Heart left ventricle (tissue), 16 donors: Measurements from ENCODE around the gene FKBP8. TPM values are rescaled to one million over a fixed set of nuclear protein-coding genes. Genes with fewer than 3 reads are reported as not detected.
"Not testable (repeated sequence)": the region's sequence is repeated elsewhere in the genome, so short reads cannot be mapped to it uniquely, and the experiment has no call there.

Experiments
- ATAC-seq, 4 donors: fragments of 200-7000 bp; cut with Tn5 transposase; one replicate each; pipeline ENCODE4 v1.9.1; 2020 to 2022; ENCODE audit warnings: moderate library complexity in 4 of 4, mild to moderate bottlenecking in 3 of 4, moderate number of reproducible peaks in 1 of 4
- DNase-seq, 5 donors: peaks; one replicate each; pipeline ENCODE4 v3.0.0-alpha.2; 2020
- H3K27ac ChIP-seq, 12 donors: fragments of 200-600 bp; sonication (generic) in 4 of 12; one replicate each; pipeline versions ENCODE4 v1.5.0 to v1.8.0; 2016 to 2022; ENCODE audit warnings: mild to moderate bottlenecking in 2 of 12
- H3K27me3 ChIP-seq, 9 donors: fragments of 200-600 bp; sonication (generic) in 2 of 9; one replicate each; pipeline versions ENCODE4 v1.5.1 to v1.8.0; 2016 to 2022; ENCODE audit warnings: mild to moderate bottlenecking in 3 of 9
- H3K36me3 ChIP-seq, 9 donors: fragments of 200-600 bp; sonication (generic) in 2 of 9; one replicate each; pipeline versions ENCODE4 v1.5.0 to v1.8.0; 2018 to 2022; ENCODE audit warnings: mild to moderate bottlenecking in 2 of 9
- H3K4me1 ChIP-seq, 12 donors: fragments of 200-600 bp; sonication (generic) in 4 of 12; one replicate each; pipeline versions ENCODE4 v1.5.0 to v1.8.0; 2016 to 2022; ENCODE audit warnings: mild to moderate bottlenecking in 3 of 12
- H3K4me3 ChIP-seq, 12 donors: fragments of 200-600 bp; sonication (generic) in 4 of 12; one replicate each; pipeline versions ENCODE4 v1.5.0 to v1.8.0; 2017 to 2022; ENCODE audit warnings: mild to moderate bottlenecking in 9 of 12, moderate library complexity in 4 of 12
- H3K9me3 ChIP-seq, 12 donors: fragments of 200-600 bp; sonication (generic) in 4 of 12; one replicate each; pipeline versions ENCODE4 v1.5.0 to v1.8.0; 2016 to 2022; ENCODE audit warnings: mild to moderate bottlenecking in 1 of 12
- CTCF ChIP-seq, 12 donors: fragments of 200-600 bp; sonication (generic) in 4 of 12; IDR thresholded peaks; one replicate each; pipeline versions ENCODE4 v1.5.0 to v1.8.0; 2018 to 2022; ENCODE audit warnings: antibody characterized with exemption in 12 of 12, mild to moderate bottlenecking in 5 of 12
- POLR2A ChIP-seq, 2 donors: fragments of 450-650 bp; IDR thresholded peaks; one replicate each; pipeline ENCODE4 v1.6.1; 2017; ENCODE audit warnings: antibody characterized with exemption in 2 of 2, mild to moderate bottlenecking in 2 of 2, moderate library complexity in 2 of 2
- WGBS, 4 donors: extraction: QIAGEN DNeasy Blood & Tissue Kit in 2 of 4; methylation state at CpG; one replicate each; pipeline versions ENCODE4 v1.1.5 to v1.1.7; 2013 to 2018; 5-methylcytosine and 5-hydroxymethylcytosine counted together
- intact Hi-C, 10 donors: fragments of 100-400 bp; cut with DNase I; formaldehyde crosslinking; loops; one replicate each; pipeline versions ENCODE4 v1.11.1 to v1.14.2; 2022
- polyA plus RNA-seq, 2 donors: library from polyadenylated mRNA; stranded (reverse); fragments of 200-250 nt; gene quantifications; one replicate each; pipeline ENCODE4 v1.2.3, GENCODE V29; 2013
- total RNA-seq, 9 donors: library from RNA; depleted of rRNA in 2 of 9; stranded (reverse); fragments of >200 nt in 2 of 9; fragmentation: NEBNext Ultra II Directional in 3 of 9; extraction: Animal tissue kit (Norgen Biotek cat#: 25700) in 3 of 9; gene quantifications; one replicate each; pipeline versions ENCODE4 v1.1.0 to v1.2.4, GENCODE V29; 2016 to 2023
- donor health status: ischemic (EF 13 %, LVEDD 7.1; RV severe dilation, severe dysfunction).
- donor health status: healthy with polysubstance abuse.
- donor health status: DM: no; HTN: yes; CAD: no.
- donor health status: DM: no; HTN: no; CAD: no.
- donor health status: ischemic (EF 25% LVEDD 6.9; RV normal size, moderate dysfunction).
- donor health status: ischemic (EF 25% LVEDD 5.7; RV mildly dilated, moderate dysfunction).
- donor health status: healthy.
- donor health status: DM: yes; HTN: yes; CAD: no.
- donor health status: ischemic (EF 35%, LVEDD 5.7; RV mildly dilated, moderate dysfunction).
- donor health status: nonischemic (EF 11% LVEDD 7.7; RV severe dilation, severe dysfunction).
- donor health status: DM: yes; HTN: yes; CAD: no.
- donor health status: PGD.
- donor health status: ischemic (EF 29% LVEDD 5.4; RV normal size, mild dysfunction).
- donor health status: nonischemic (EF 23%, LVEDD 6.1; RV moderate dilation, normal function).

FKBP8 gene
- total and polyA plus RNA-seq, 11 donors = 136 to 353 (median 157) TPM

DNA sequence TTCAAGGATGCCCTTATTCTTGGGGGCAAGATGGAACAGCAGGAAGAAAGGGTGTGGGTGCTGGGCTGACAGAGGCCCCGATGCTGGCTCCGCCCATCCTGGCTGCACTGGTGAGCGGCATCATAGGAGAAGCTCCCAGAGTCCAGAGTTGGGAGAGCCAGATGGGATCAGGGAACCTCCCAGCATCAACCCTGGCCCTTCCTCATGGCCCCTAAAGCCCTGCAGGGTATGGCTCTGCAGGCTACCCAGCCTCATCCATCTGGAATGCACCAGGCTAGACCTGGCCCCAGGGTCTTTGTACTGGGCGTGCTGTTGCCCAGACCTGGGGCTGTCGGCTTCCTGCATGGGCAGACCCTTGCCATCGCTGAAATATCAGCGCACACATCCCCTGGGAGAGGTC lies 13.6 kb downstream of the FKBP8 start:
- Histone ChIP-seq H3K27ac (no peak overlapping the region), H3K4me3 (no peak overlapping the region), H3K27me3 (no peaks in the 10 kb centered on the region), H3K36me3 (peaks cover 0 to 38% (median 33%) of the 10 kb centered on the region in 9 donors), H3K4me1 (peaks cover 0 to 4% (median 0%) of the 10 kb centered on the region in 12 donors), H3K9me3 (no peaks in the 10 kb centered on the region)
- TF ChIP-seq CTCF (IDR thresholded peaks at IDR 0.05) (no peak), POLR2A (IDR thresholded peaks at IDR 0.05) (no peak)
- intact Hi-C loops = no loop called here
- WGBS, 4 donors = 66 to 74% (median 70%) methylated on average over 4 to 7 of the region's 7 CpGs
- DNase-seq = no peak
- ATAC-seq = no peak

- TF ChIP-seq CTCF (IDR thresholded peaks at IDR 0.05) = no peak
- H3K4me3 ChIP-seq = no peak overlapping the region
- H3K27ac ChIP-seq = no peak overlapping the region
- peaks cover 0 to 8% (median 0%) of the 10 kb centered on the region in 12 donors for H3K4me1 ChIP-seq
- no peak for DNase-seq
- intact Hi-C loops = no loop called here
- no peak for ATAC-seq
- no peaks in the 10 kb centered on the region for H3K9me3 ChIP-seq
- H3K27me3 ChIP-seq = no peaks in the 10 kb centered on the region
- 89 to 95% (median 91%) methylated on average over 9 of the region's 9 CpGs for WGBS, 4 donors
- peaks cover 0 to 5% (median 4%) of the 10 kb centered on the region in 9 donors for H3K36me3 ChIP-seq
These were observed 17.1 kb downstream of the FKBP8 start for GRCh38 chr19:18526316-18526715.

GRCh38 chr19:18523841-18524240 lies 19.5 kb downstream of the FKBP8 start:
- ATAC-seq (no peak), DNase-seq (no peak)
- TF ChIP-seq CTCF (IDR thresholded peaks at IDR 0.05) = no peak
- TF ChIP-seq POLR2A (IDR thresholded peaks at IDR 0.05) = no peak
- H3K36me3 ChIP-seq = peaks cover 0 to 3% (median 0%) of the 10 kb centered on the region in 9 donors
- H3K9me3 ChIP-seq = no peaks in the 10 kb centered on the region
- H3K27ac ChIP-seq = no peak overlapping the region
- 88 to 93% (median 90%) methylated on average over 9 of the region's 9 CpGs for WGBS, 4 donors
- peaks cover 0 to 31% (median 13%) of the 10 kb centered on the region in 12 donors for H3K4me1 ChIP-seq
- H3K4me3 ChIP-seq = no peak overlapping the region
- intact Hi-C loops = loop anchor here in 5 of 10 donors (5.0 kb wide), 5 partner anchors 33 to 62 kb away; partner anchors contain the start of genes KXD1 (in 3 of the 5) and UBA52 (in 1 of the 5)
- H3K27me3 ChIP-seq = no peaks in the 10 kb centered on the region

- WGBS, 4 donors = 73 to 82% (median 75%) methylated on average over 19 of the region's 19 CpGs
- not testable (repeated sequence) for H3K27me3 ChIP-seq, ATAC-seq, H3K36me3 ChIP-seq, DNase-seq, H3K9me3 ChIP-seq
- H3K4me1 ChIP-seq = peaks cover 0 to 35% (median 14%) of the 10 kb centered on the region in 12 donors
- peak overlapping the region in 8 of 12 donors; percentile 19 to 100 (median 86) for H3K4me3 ChIP-seq
- H3K27ac ChIP-seq = peak overlapping the region in 11 of 12 donors; percentile 15 to 99 (median 65)
- intact Hi-C loops = loop anchor here in 5 of 10 donors (5.0 kb wide), 5 partner anchors 34 to 61 kb away; partner anchors contain the start of genes KXD1 (in 3 of the 5) and UBA52 (in 1 of the 5)
These were observed 20.4 kb downstream of the FKBP8 start for GRCh38 chr19:18522862-18523440.
